Esophagus muscularis mucosa (tissue), 3 donors: Measurements from ENCODE around the gene PRICKLE1.

Experiments used
- CTCF ChIP-seq, 3 experiments: fragments of 200-600 bp in 2 of 3; fragments of 450-650 bp in 1 of 3; sonication (generic) in 2 of 3; IDR thresholded peaks; one replicate each; pipeline ENCODE4 v1.5.1; 2017 to 2019; ENCODE audit warnings: antibody characterized with exemption in 3 of 3, mild to moderate bottlenecking in 2 of 3, moderate library complexity in 1 of 3
- POLR2A ChIP-seq: fragments of 450-650 bp; IDR thresholded peaks from one replicate; pipeline ENCODE4 v1.6.1; 2017; ENCODE audit warnings: antibody characterized with exemption, moderate library complexity, mild to moderate bottlenecking, low read depth

- TF ChIP-seq POLR2A = no peak
- TF ChIP-seq CTCF (IDR thresholded peaks at IDR 0.05) = no peak
Observed at GRCh38 chr12:42474391-42474790, 115.2 kb downstream of the PRICKLE1 start.
